ENCODE data around the gene CDK17. TPM values are rescaled to one million over a fixed set of nuclear protein-coding genes. Genes with fewer than 3 reads are reported as not detected.
"Not testable (repeated sequence)": the region's sequence is repeated elsewhere in the genome, so short reads cannot be mapped to it uniquely, and the experiment has no call there.

CDK17 gene
- total RNA-seq, 6 donors from 2014 or later: 31.5 to 71.8 (median 42.5) TPM

DNA sequence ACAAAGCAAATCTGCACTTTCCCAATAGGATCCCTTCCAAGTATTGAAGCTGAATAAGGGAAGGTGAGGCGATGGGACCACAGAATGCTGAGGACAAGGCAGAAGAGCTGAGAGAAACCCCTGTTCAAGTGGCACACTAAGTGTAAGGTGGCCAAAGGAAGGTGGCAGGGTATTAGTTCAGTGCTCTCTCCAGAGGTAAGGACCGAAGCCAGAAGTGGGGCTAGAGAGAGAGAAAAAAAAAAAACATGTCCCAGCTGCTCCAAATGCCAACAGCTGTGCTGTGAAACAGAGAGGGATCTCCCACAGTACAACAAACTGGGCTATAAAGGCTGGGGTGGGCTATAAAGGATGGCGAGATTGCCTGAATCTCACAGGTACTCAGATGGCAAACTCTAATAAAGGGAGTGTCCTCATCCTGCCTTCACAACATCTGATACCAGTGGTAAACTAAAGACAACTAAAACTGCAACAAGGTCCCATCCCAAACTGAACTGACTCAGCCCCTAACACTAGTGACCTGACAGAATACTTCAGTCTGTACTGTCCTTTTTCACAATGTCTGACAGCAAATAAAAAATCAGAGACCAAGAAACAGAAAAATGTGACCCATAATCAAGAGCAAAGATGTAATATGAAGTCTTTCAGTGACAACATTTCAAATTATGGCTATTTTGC lies 47.9 kb downstream of the CDK17 start:
- no peaks in the 10 kb centered on the region for H3K36me3 ChIP-seq
- DNase-seq (no peak), ATAC-seq (ENCODE audit: low FRiP score in 2 of 2) (peak in 1 of 2 donors; percentile 32)
- WGBS, 2 donors: 62% methylated on average over 3 of the region's 3 CpGs
- H3K27ac ChIP-seq: peak overlapping the region in 1 of 4 donors; percentile 49
- no peaks in the 10 kb centered on the region for H3K27me3 ChIP-seq
- peaks cover 27 to 65% (median 38%) of the 10 kb centered on the region in 4 donors for H3K4me1 ChIP-seq
- TF ChIP-seq CTCF (IDR thresholded peaks at IDR 0.05) (no peak), POLR2A (IDR thresholded peaks at IDR 0.05) (no peak), POLR2AphosphoS5 (IDR thresholded peaks at IDR 0.05) (no peak), EP300 (IDR thresholded peaks at IDR 0.05) (no peak)
- H3K4me3 ChIP-seq: no peak overlapping the region
- no peaks in the 10 kb centered on the region for H3K9me3 ChIP-seq

GRCh38 chr12:96350982-96351381 lies 49.3 kb downstream of the CDK17 start:
- Histone ChIP-seq H3K4me1 (peaks cover 27 to 58% (median 40%) of the 10 kb centered on the region in 4 donors), H3K4me3 (no peak overlapping the region), H3K27ac (no peak overlapping the region), H3K9me3 (no peaks in the 10 kb centered on the region), H3K27me3 (no peaks in the 10 kb centered on the region), H3K36me3 (no peaks in the 10 kb centered on the region)
- ATAC-seq (ENCODE audit: low FRiP score in 2 of 2) (peak; percentile 61 to 74), DNase-seq (no peak)
- WGBS, 2 donors: 85 to 96% methylated on average over 1 of the region's 1 CpG
- TF ChIP-seq POLR2AphosphoS5 (IDR thresholded peaks at IDR 0.05) (no peak), CTCF (IDR thresholded peaks at IDR 0.05) (no peak), EP300 (IDR thresholded peaks at IDR 0.05) (no peak), POLR2A (IDR thresholded peaks at IDR 0.05) (no peak)

DNA sequence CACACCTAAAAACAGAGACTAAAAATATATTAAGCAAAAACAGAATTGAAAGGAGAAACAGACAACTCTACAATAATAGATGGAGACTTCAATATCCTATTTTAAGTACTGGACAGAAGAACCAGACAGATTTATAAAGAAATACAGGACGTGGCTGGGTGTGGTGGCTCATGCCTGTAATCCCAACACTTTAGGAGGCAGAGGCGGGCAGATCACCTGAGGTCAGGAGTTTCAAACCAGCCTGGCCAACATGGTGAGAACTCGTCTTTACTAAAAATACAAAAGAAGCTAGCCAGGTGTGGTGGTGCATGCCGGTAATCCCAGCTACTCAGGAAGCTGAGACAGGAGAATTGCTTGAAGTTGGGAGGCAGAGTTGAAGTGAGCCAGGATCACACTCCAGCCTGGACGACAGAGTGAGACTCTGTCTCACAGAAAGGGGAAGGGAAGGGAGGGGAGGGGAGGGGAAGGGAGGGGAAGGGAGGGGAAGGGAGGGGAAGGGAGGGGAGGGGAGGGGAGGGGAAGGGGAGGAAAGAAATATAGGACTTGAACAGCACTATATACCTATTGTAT lies 53.0 kb downstream of the CDK17 start:
- DNase-seq (no peak), ATAC-seq (ENCODE audit: low FRiP score in 2 of 2) (peak in 1 of 2 donors; percentile 43)
- Histone ChIP-seq H3K27ac (peak overlapping the region; percentile 57 to 77 (median 62)), H3K36me3 (peaks cover 0 to 5% (median 0%) of the 10 kb centered on the region in 4 donors), H3K4me1 (peaks cover 7 to 34% (median 21%) of the 10 kb centered on the region in 4 donors), H3K27me3 (no peaks in the 10 kb centered on the region), H3K9me3 (peaks cover 6 to 21% (median 14%) of the 10 kb centered on the region in 4 donors), H3K4me3 (peak overlapping the region in 2 of 4 donors; percentile 19 to 33)
- TF ChIP-seq POLR2A (IDR thresholded peaks at IDR 0.05) (no peak), CTCF (IDR thresholded peaks at IDR 0.05) (no peak), POLR2AphosphoS5 (IDR thresholded peaks at IDR 0.05) (no peak)
- 26 to 30% methylated on average over 4 to 5 of the region's 5 CpGs for WGBS, 2 donors

DNA sequence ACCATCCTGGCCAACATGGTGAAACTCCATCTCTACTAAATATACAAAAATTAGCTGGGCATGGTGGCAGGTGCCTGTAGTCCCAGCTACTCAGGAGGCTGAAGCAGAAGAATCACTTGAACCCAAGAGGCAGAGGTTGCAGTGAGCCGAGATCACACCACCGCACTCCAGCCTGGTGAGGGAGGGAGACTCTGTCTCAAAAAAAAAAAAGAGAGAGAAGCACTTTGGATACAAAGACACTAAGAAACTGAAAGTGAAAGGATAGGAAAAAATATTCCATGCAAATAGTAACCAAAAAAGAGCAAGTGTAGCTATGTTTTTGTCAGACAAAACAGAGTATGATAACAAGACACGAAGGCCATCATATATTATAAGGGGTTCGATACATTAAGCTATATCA lies 53.5 kb downstream of the CDK17 start:
- DNase-seq, H3K27me3 ChIP-seq, H3K36me3 ChIP-seq: not testable (repeated sequence)
- Histone ChIP-seq H3K27ac (peak overlapping the region; percentile 57 to 77 (median 62)), H3K4me3 (peak overlapping the region in 2 of 4 donors; percentile 19 to 33), H3K9me3 (peaks cover 6 to 21% (median 14%) of the 10 kb centered on the region in 4 donors), H3K4me1 (peaks cover 2 to 31% (median 16%) of the 10 kb centered on the region in 4 donors)
- 19 to 21% methylated on average over 4 of the region's 4 CpGs for WGBS, 2 donors
- peak in 1 of 2 donors; percentile 33 for ATAC-seq (ENCODE audit: low FRiP score in 2 of 2)

GRCh38 chr12:96344124-96344695 lies 56.0 kb downstream of the CDK17 start:
- H3K27me3 ChIP-seq: no peaks in the 10 kb centered on the region
- 67 to 81% methylated on average over 3 of the region's 3 CpGs for WGBS, 2 donors
- H3K4me1 ChIP-seq: peaks cover 0 to 20% (median 8%) of the 10 kb centered on the region in 4 donors
- DNase-seq (no peak), ATAC-seq (ENCODE audit: low FRiP score in 2 of 2) (no peak)
- H3K27ac ChIP-seq: no peak overlapping the region
- peaks cover 0 to 5% (median 0%) of the 10 kb centered on the region in 4 donors for H3K36me3 ChIP-seq
- no peak overlapping the region for H3K4me3 ChIP-seq
- peaks cover 6 to 21% (median 14%) of the 10 kb centered on the region in 4 donors for H3K9me3 ChIP-seq
- TF ChIP-seq CTCF (IDR thresholded peaks at IDR 0.05): no peak
- no peak for TF ChIP-seq EP300 (IDR thresholded peaks at IDR 0.05)
- TF ChIP-seq POLR2AphosphoS5 (IDR thresholded peaks at IDR 0.05): no peak
- no peak for TF ChIP-seq POLR2A (IDR thresholded peaks at IDR 0.05)
